Ureter (tissue), 1 donor: Measurements from ENCODE around the gene FRYL. TPM values are rescaled to one million over a fixed set of nuclear protein-coding genes. Genes with fewer than 3 reads are reported as not detected.
"Not testable (repeated sequence)": the region's sequence is repeated elsewhere in the genome, so short reads cannot be mapped to it uniquely, and the experiment has no call there.

Experiments used
- DNase-seq: peaks from one replicate; pipeline ENCODE4 v3.0.0-alpha.2; 2020; ENCODE audit warnings: low spot score
- total RNA-seq: library from RNA; stranded (reverse); gene quantifications from one replicate; pipeline ENCODE4 v1.2.4, GENCODE V29; 2023
- donor health status: DM: yes; HTN: yes; CAD: no.

The FRYL gene
- total RNA-seq, 1 donor from 2014 or later: 123 TPM

GRCh38 chr4:48785302-48785701, 5.2 kb upstream of the FRYL start:
- no peak for DNase-seq

DNA sequence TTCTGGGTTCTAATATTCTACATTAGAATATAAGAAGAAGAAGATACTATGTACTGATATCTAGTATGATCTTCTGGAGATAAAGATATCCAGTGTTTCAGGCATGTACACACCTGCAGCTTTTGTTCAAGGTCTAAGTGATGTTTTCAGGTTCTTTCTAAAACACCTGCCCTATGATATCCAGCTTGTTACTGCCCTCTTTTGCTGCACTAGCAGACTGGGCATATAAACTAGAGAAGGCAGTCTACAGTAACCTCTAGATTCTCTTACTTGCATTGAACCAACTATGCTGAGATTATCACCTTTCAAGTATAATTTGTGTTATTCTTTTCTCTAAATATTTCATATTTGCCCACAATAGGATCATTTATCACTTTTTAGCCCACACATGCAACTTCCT, 1.9 kb upstream of the FRYL start:
- no peak for DNase-seq

DNA sequence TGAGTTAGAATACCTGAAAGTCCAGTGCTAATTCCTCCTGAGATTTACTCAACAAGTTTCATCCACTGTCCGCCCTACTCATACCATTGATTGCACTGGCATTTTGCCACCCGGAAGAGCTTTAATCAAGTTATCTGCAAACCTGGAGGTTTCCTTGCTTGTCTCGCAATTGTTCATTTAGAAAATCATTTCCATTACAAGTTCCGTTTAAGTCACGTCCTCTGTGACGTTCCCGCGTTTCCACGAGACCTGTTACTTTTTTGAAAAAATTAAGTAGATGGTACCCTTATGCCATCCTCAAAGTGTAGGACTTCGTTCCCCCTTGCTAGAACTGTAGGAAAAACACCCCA, 761 bp upstream of the FRYL start:
- peak; percentile 75 for DNase-seq

DNA sequence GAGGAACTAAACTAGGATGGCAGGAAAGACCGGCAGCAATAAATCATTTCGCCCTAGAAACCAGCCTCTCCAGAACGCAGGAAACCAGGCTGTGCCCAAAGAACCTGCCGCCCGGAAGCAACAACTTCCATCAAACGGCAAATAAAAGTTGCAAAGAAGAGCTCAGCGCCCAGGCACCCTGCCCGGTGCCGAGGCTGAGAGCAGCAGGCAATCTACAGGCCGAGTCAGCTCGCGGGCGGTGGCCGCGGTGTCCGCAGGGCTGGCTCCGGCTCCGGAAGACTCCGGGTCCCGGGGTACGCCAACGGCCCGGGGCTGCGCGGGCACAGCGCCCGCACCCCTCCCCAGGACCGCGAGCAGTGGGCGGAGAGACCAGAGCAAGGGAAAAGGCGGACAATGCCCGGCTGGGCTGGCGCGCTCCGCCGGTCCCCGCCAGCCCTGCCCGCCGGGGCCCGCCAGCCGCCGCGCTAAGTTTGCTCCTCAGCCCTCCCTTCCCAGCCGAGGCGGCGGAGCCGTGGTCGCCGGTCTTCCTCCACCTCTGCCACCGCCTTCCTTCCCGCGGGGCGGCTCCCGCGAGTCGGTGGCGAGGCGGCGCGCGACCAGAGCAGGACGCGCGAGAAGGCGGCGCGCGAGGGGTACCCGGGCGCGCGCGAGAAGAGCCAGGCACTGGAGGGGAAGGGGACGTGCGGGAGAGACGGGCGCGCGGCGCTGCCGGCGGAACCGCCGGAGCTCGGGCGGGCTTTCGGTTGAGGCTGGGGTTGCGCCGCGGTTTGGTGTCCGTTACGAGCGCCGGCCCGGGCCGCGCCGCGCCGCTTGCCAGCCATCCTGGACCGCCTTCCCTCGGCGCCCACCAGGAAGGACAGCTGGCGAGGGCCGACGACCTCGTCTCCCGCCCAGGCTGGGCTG, 733 bp downstream of the FRYL start:
- DNase-seq: peak; percentile 67

DNA sequence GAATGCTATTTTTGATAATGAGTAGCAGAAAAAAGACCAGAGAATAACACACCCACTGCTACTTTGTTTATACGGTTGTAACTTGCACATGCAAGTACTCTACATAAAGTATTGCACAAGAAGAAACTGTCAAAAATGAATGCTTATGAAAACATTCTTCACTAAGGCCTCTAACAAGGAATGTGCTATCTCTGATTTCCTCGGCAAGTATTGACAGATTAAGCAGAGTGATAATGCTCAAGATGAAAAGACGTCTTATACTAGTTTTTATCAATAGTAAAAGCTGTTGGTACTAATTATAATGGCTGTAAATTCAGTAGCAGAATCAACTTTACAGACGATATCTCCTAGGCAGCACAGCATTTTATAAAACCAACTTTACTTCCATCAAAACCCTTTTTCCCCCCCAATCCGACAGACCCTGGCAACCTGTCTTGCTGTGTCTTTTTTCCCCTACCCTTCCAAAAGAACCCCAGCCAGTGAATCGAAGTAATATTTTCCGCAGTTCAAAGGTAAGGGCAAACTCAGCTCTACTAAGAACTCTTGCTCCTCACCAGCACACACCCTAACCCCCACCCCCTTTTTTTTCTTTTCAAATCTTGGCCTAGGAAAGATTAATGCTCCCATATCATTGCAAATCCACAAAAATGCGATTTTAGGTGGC, 1.5 kb downstream of the FRYL start:
- no peak for DNase-seq

- DNase-seq: no peak
Measured at GRCh38 chr4:48777739-48778138, 2.3 kb downstream of the FRYL start.

DNA sequence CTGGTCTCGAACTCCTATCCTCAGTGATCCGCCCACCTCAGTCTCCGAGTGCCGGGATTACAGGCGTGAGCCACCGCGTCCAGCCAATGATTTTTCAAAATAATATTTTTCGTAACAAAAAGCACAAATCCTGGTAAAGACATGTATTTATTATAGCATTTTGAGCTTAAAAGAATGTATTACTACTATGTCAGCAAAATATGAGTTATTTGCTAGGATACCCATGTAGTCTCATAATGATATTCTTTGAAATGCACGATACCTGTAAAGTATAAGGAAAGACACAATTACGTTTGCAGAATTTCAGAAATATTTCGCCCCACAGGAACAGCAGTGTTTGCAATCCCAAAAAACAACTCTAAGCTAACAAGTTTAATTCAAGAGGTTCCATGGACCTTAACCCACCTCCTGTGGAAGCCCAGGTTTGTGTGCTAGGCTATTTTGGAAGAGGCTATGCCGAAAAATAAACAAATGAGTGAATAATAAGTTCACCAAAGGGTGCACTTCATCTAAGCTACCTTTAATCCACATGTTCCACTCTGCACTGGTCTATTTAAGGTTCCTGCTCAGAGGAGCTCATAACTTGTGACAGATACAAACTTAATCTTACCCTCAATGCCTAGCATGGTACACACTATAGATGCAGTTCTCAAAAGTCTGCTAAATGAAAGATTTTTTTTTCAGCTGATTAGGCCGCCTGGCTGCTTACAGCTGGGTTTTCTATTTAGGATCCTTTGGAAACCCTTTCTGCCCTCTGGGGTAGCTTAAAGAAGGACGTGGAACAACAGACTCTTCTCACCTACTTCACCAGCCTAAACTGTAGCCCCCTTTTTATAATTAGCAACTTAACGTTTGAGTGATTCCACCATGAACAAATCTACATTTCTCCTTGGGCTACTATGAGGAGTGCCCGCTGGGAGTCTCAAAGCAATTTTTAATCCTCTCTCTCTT, 5.0 kb downstream of the FRYL start:
- no peak for DNase-seq

DNA sequence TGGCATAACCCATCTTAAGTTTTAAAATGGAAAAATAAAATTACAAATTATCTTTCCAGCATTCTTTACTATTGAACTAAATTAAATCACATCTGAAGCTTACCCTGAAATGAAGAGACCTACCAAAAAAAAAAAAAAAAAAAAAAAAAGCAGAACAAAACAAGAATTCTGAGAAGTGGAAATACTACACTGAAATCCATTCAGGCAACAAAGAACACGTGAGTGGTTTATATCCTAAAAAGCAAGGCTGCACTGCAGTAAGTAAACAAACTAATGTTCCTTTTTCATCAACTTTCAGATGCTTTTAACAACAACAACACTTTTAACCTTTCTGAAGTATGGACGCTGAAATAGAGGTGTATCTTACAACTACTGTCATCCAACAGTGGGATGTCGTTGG, 7.5 kb downstream of the FRYL start:
- DNase-seq: no peak

GRCh38 chr4:48767055-48767929, 12.8 kb downstream of the FRYL start:
- DNase-seq: no peak

- no peak for DNase-seq
Measured at GRCh38 chr4:48766131-48766792, 13.8 kb downstream of the FRYL start.

- DNase-seq: no peak
Measured at GRCh38 chr4:48762408-48762807, 17.7 kb downstream of the FRYL start.

- DNase-seq: no peak
Measured at GRCh38 chr4:48761286-48761685, 18.8 kb downstream of the FRYL start.

GRCh38 chr4:48758703-48759102, 21.4 kb downstream of the FRYL start:
- DNase-seq: not testable (repeated sequence)

- DNase-seq: no peak
Measured at GRCh38 chr4:48756689-48757220, 23.3 kb downstream of the FRYL start.

DNA sequence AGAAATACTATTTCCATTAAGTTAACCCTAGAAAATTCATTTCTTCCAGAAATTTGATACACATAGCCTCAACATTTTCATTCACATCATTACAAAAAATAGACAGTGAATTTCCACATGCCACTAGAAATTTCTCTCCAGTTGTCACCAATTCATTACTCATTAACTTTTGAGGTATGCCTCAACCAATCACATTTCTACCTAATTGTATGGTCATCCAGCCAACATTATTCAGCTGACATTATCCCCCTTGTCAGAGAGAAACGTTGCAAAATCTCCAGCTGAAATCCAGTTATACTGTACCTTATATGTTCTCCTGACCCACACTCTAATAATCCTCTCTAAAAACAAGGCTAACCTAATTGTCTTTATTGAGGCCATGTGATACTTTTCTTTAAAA, 24.8 kb downstream of the FRYL start:
- no peak for DNase-seq

DNA sequence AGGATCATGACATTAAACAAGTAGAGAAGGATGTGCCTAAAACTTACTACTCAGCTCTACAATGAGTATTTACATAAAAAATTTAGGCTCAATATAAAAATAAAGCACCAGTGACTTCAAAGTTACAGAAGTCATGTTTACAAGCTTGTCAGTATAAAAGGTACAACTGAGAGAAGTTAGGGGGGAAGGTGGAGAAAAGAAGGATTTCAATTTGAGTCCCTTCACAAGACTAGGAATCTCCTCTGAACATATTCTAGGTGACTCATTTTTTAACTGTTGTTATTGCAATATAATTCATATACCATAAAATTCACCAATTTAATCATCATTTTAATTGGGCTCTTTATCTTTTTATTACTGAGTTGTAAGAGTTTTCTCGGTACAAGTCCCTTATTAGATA, 26.9 kb downstream of the FRYL start:
- DNase-seq: no peak

DNA sequence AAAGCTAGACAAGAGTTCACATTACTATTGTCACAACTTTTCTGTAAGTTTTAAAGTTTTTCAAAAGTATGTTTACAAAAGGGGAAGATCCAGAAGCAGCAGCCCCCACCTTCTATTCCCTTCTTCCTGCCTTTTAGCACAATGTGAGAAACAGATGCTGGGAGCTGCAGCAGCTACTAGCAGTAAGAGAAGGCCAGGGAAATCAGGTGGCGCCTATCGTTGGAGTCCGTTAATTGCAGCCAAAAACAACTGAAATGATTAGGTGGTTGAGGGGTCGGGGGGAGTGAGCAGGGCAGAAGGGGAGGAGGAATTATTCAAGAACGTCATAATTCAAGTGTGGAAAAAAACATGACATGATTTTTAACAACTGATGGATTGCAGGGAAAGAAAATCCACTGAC, 27.4 kb downstream of the FRYL start:
- no peak for DNase-seq

- no peak for DNase-seq
Measured at GRCh38 chr4:48752246-48752645, 27.8 kb downstream of the FRYL start.

- DNase-seq: no peak
Measured at GRCh38 chr4:48748949-48749596, 31.0 kb downstream of the FRYL start.
